GM19043 (cell line): Measurements from ENCODE around the gene ATE1.

Experiments
- ATAC-seq: cut with Tn5 transposase; IDR thresholded peaks from one replicate; pipeline ENCODE4 v1.9.1; 2021; ENCODE audit warnings: low read depth; ENCODE audit not compliant: unreplicated experiment

The ATE1 gene

GRCh38 chr10:121751191-121751760 is 176.6 kb downstream of the ATE1 start:
- no peak for ATAC-seq

- ATAC-seq: no peak
These were observed 180.6 kb downstream of the ATE1 start for GRCh38 chr10:121747163-121747775.

DNA sequence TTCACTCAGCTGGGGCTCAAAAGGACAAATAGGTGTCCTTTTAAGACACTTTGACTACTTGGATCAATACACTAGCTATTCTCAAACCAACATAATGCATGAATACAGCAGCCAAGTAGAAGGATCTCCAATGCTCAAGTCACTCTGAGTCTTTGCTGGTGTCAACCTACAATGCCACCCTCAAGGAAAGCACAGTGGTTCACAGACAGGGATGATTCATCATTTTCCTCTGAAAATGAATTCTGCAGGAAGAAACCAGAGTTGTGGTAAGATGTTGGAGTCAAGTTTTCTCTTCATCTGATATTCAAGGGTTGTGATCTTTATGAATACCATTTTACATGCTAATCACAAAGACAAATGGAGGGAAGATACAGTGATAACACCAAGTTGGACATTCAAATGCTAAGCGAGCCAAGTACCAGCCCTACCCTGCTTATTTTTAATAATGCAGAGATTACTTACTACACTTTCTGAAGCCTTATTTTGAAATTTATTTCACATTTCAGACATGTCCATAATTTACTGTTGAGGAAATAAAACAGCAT is 186.5 kb downstream of the ATE1 start:
- ATAC-seq: no peak

- ATAC-seq: no peak
These were observed 187.8 kb downstream of the ATE1 start for GRCh38 chr10:121740069-121740468.

GRCh38 chr10:121739114-121739513 is 188.7 kb downstream of the ATE1 start:
- no peak for ATAC-seq

DNA sequence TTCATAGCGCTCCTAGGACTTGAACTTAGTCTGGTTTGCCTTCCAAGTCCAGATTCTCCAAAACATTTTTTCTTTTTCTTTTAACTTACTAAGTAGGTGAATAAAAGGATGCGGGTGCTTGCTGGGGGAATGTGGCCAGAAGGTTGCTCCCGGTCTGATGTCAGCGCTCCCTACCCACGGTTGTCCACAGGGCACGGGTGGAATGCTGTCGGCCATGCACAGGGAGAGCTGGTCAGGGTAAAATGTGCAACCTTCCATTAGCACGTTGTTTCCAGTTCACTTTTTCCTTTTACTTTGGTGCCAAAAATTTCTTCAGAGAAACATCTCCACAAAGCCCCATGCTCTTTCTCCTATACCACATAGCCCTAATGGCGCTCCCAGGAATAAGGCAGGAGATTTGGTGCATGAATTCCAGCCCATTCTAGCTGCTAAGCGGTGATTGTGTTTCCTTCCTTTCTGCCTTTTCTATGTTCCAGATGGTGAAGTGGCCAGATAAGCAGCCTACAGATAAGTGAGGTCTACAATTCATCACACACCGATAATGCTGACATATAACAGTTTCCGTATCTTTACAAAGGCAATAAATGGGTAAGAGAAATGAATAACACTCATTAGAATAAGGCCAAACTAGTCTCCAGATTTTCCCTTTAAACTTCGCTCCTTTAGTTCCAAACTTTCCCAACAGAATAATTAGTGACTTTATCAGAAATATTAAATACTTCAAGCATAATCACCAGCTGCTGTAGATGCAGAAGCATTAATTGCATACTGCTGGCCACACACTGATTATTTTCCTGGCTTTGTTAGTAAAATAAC is 191.3 kb downstream of the ATE1 start:
- ATAC-seq: no peak

- no peak for ATAC-seq
These were observed 192.6 kb downstream of the ATE1 start for GRCh38 chr10:121735263-121735662.

- ATAC-seq: no peak
These were observed 193.2 kb downstream of the ATE1 start for GRCh38 chr10:121734589-121735045.

- ATAC-seq: no peak
These were observed 195.0 kb downstream of the ATE1 start for GRCh38 chr10:121732656-121733445.

DNA sequence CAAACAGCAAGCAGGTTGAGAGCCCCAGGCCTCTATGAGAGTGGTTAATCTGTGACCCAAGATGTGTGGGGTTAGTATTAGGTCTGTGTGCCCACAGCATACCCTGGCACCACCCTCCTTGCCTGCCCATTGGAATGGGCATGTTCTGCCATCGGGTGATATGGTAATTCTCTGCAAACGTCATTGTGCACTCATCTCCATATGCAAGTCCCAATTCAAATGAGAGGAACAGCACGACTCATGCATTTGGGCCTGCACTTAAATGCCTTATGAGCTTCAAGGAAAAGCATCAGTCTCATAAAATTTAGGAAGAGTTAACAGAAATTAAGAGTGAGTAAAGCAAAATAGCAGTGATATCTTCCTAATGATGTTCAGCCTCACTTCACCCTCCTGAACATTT is 195.7 kb downstream of the ATE1 start:
- no peak for ATAC-seq

DNA sequence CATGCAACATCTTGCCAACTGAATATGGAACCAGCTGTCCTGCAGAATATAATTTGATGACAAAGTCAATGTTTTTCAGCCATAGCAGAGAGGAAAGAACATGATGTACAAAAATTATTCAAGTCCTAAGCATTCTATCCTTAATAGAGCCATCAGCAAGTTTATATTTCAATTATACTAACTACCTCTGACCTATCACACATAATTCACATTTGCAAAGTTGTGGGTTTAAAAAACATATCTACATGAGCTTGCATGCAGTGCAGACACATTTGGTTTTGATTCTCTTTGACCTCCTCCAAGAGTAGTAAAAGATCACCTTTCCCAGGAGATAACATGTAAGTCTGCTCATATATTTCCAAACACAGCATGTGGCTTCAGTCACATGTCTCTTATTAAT is 203.5 kb downstream of the ATE1 start:
- no peak for ATAC-seq

DNA sequence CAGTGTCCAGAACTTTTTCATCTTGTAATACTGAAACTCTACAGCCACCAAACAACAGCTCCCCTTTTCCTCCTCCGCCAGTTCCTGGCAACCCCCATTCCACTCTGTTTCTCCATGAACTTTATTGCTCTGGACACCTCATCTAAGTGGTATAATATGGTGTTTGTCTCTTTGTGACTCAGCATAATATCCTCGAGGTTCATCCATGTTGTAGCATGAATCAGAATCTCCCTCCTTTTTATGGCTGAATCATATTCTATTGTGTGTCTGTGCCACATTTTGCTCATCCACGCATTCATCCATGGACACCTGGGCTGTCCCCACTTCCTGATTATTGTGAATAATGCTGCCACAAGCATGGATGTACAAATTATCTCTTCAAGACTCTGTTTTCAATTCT is 205.2 kb downstream of the ATE1 start:
- no peak for ATAC-seq

GRCh38 chr10:121721257-121721656 is 206.6 kb downstream of the ATE1 start:
- ATAC-seq: no peak

DNA sequence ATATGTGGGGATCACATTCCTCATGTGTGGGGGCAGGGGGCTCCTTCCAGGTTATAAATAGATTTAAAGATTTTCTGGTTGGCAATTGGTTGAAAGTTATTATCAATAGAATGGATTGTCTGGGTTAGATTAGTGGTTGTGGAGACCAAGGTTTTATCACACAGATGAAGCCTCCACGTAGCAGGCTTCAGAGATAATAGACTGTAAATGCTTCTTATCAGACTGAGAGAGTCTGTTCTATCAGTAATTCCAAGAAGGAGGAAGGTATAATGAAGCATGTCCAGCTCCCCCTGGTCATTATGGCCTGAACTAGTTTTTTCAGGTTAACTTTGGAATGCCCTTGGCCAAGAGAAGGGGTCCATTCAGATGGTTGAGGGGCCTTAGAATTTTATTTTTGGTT is 211.9 kb downstream of the ATE1 start:
- no peak for ATAC-seq

DNA sequence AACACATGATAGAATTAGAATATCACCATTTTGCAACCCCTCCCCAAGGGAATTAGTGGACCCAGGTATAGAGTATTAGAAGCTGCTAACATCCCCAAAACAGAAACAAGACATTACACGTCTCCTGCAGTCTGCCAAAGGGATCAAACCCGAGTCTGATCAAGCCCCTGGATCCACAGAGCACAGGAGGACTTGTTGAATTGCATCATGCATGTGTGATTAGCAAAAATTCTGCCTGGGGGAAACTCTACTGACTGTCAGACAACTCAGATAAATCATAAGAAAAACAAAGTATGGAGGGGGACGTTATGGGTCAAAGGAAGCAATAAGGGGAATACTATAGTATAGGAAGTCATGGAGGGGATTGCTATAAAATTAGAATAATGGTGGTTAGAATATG is 212.8 kb downstream of the ATE1 start:
- ATAC-seq: no peak

DNA sequence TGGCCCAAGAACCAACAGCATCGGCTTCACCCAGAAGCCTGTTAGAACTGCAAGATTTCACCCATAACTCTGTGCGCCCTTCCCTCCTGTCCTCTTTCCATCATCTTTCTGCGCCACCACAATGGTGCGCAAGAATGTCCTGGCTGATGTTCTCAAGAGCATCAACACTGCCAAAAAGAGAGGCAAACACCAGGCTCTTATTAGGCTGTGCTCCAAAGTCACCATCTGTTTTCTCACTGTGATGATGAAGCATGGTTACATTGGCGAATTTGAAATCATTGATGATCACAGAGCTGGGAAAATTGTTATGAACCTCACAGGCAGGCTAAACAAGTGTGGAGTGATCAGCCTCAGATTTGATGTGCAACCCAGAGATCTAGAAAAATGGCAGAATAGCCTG is 214.3 kb downstream of the ATE1 start:
- no peak for ATAC-seq

- no peak for ATAC-seq
These were observed 216.9 kb downstream of the ATE1 start for GRCh38 chr10:121710971-121711370.

- no peak for ATAC-seq
These were observed 217.6 kb downstream of the ATE1 start for GRCh38 chr10:121710207-121710606.

GRCh38 chr10:121709675-121710073 is 218.2 kb downstream of the ATE1 start:
- ATAC-seq: no peak

GRCh38 chr10:121708728-121709674 is 218.8 kb downstream of the ATE1 start:
- no peak for ATAC-seq
